PFSK-1 (cell line): Measurements from ENCODE around the gene GLIS1.

Experiments used
- FOXP2 ChIP-seq: optimal IDR thresholded peaks from 2 replicates; pipeline ENCODE3; 2011; ENCODE audit warnings: borderline replicate concordance, control low read depth, inconsistent platforms; ENCODE audit not compliant: insufficient read depth; ENCODE audit errors: extremely low read length, extremely low read depth
- POLR2AphosphoS5 ChIP-seq: IDR thresholded peaks from 2 replicates; pipeline ENCODE4 v1.6.1; 2012; ENCODE audit warnings: low read depth, mild to moderate bottlenecking, control low read depth, low read length, moderate library complexity
- SIN3A ChIP-seq: IDR thresholded peaks from 2 replicates; pipeline ENCODE4 v1.6.1; 2012; ENCODE audit warnings: mild to moderate bottlenecking, low read length, moderate library complexity, borderline replicate concordance; ENCODE audit not compliant: insufficient read depth
- TAF1 ChIP-seq: IDR thresholded peaks from 2 replicates; pipeline ENCODE4 v1.6.1; 2012; ENCODE audit warnings: low read length, control low read depth, borderline replicate concordance; ENCODE audit not compliant: insufficient read depth
- TF ChIP-seq, protein P1 (sequence below), 2 experiments: IDR thresholded peaks; 2 replicates each; pipeline versions ENCODE4 v1.6.1 to v1.8.0; 2011 to 2012; ENCODE audit warnings: low read depth in 2 of 2, low read length in 2 of 2, control low read depth in 1 of 2, inconsistent platforms in 1 of 2, mild to moderate bottlenecking in 1 of 2, moderate library complexity in 1 of 2; ENCODE audit not compliant: insufficient read depth in 1 of 2

Gene GLIS1

GRCh38 chr1:53769780-53770179, 30.8 kb upstream of the GLIS1 start:
- TF ChIP-seq FOXP2 (no peak), TAF1 (no peak), POLR2AphosphoS5 (no peak), SIN3A (no peak)
- TF ChIP-seq, protein P1, sequence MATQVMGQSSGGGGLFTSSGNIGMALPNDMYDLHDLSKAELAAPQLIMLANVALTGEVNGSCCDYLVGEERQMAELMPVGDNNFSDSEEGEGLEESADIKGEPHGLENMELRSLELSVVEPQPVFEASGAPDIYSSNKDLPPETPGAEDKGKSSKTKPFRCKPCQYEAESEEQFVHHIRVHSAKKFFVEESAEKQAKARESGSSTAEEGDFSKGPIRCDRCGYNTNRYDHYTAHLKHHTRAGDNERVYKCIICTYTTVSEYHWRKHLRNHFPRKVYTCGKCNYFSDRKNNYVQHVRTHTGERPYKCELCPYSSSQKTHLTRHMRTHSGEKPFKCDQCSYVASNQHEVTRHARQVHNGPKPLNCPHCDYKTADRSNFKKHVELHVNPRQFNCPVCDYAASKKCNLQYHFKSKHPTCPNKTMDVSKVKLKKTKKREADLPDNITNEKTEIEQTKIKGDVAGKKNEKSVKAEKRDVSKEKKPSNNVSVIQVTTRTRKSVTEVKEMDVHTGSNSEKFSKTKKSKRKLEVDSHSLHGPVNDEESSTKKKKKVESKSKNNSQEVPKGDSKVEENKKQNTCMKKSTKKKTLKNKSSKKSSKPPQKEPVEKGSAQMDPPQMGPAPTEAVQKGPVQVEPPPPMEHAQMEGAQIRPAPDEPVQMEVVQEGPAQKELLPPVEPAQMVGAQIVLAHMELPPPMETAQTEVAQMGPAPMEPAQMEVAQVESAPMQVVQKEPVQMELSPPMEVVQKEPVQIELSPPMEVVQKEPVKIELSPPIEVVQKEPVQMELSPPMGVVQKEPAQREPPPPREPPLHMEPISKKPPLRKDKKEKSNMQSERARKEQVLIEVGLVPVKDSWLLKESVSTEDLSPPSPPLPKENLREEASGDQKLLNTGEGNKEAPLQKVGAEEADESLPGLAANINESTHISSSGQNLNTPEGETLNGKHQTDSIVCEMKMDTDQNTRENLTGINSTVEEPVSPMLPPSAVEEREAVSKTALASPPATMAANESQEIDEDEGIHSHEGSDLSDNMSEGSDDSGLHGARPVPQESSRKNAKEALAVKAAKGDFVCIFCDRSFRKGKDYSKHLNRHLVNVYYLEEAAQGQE (IDR thresholded peaks at IDR 0.05; ENCODE audit: insufficient read depth in 1 of 2, low read depth in 2 of 2, low read length in 2 of 2) = no peak

GRCh38 chr1:53769184-53769583, 30.2 kb upstream of the GLIS1 start:
- TF ChIP-seq TAF1 = no peak
- no peak for TF ChIP-seq POLR2AphosphoS5

DNA sequence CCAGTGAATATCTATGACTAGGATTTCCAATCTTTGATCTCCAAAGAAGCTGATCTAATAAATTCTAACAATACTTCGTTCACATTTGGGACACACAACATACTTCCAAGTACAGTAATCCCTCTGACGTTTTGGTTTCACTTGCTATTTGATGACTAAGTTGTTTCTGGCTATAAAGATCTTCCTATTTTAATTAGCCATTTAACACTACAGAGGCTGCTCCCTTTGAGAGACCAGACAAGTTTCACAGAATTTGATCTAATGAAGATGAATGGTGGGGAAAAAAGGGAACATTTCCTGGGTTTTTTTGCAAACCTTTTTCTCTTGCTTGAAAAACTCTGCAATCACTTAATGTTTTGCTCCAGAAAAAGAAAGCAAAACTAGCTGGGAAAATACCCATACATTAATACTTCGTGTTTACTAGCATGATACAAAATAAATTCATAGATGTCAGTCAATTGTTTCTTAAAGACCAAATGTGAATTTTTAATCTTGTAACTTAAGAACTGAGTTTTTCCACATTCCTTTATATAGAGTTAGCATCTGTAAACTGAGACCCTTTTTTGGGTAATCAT, 28.0 kb upstream of the GLIS1 start:
- TF ChIP-seq POLR2AphosphoS5 (no peak), SIN3A (no peak), FOXP2 (no peak), TAF1 (no peak)
- TF ChIP-seq, protein P1 (IDR thresholded peaks at IDR 0.05; ENCODE audit: insufficient read depth in 1 of 2, low read depth in 2 of 2, low read length in 2 of 2) = no peak

DNA sequence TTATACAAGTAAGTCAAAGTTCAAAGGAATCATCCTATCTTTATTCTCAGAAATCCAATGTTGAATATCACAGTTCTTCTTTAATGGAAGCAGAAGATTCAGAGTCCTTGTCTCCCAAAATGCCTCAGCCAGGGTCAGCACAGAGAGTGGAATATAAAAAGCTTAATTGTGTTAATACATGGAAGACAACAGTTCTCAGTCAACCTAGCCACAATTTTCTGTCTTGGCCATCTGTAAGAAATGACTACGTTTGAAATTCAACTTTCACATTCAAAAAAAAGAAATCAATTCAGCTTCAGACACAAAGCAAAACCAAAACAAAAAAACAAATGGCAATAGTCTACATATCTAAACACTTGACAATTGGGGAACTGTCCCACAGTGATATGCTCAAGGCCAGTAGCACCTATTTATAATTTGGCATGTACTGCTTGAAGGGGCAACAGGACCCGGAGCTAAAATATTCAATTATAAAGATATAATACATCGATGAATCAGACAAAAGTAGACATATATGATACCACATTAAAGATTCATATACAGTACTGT, 27.3 kb upstream of the GLIS1 start:
- no peak for TF ChIP-seq POLR2AphosphoS5

DNA sequence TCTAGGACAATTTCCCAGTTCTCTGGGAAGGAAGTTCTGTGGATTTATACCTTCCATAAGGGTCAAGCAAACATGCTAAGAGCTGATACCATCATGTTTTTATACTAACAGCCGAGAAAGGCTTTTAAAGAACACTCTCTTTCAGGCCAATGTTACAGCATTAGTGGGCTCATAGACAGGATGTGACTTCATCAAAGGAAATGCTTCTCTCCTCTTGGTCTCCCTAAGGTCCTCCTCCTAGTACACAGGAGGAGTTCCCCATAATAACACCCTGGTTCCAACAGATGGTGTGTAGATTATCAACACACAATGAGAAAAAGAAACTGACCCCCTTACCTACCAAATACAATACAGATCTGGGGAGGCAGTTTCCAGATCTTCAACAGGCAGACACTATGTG, 26.7 kb upstream of the GLIS1 start:
- TF ChIP-seq FOXP2 = no peak
- no peak for TF ChIP-seq SIN3A
- TF ChIP-seq TAF1 = no peak
- no peak for TF ChIP-seq POLR2AphosphoS5
- TF ChIP-seq, protein P1 (IDR thresholded peaks at IDR 0.05; ENCODE audit: insufficient read depth in 1 of 2, low read depth in 2 of 2, low read length in 2 of 2) = no peak

GRCh38 chr1:53763911-53764310, 24.9 kb upstream of the GLIS1 start:
- TF ChIP-seq TAF1 (no peak), POLR2AphosphoS5 (no peak), FOXP2 (no peak), SIN3A (no peak)
- TF ChIP-seq, protein P1 (IDR thresholded peaks at IDR 0.05; ENCODE audit: insufficient read depth in 1 of 2, low read depth in 2 of 2, low read length in 2 of 2) = no peak
